ENCODE data around the gene UBE2L6. TPM values are rescaled to one million over a fixed set of nuclear protein-coding genes. Genes with fewer than 3 reads are reported as not detected.

UBE2L6 gene
- total RNA-seq, 6 experiments from 2014 or later: 36.6 to 124 (median 58.6) TPM

GRCh38 chr11:57584341-57584740 lies 16.9 kb upstream of the UBE2L6 start:
- no peaks in the 10 kb centered on the region for H3K36me3 ChIP-seq
- H3K9me3 ChIP-seq: no peaks in the 10 kb centered on the region
- DNase-seq: no peak
- intact Hi-C loops (cut with DNase I): no loop called here
- H3K4me3 ChIP-seq: no peak overlapping the region
- peaks cover 0 to 31% (median 10%) of the 10 kb centered on the region in 4 donors for H3K4me1 ChIP-seq
- H3K27ac ChIP-seq: no peak overlapping the region
- WGBS (ENCODE audit: insufficient coverage, low coverage, low lambda C conversion rate, missing lambda C conversion rate): 75% methylated on average over 8 of the region's 9 CpGs
- H3K27me3 ChIP-seq: no peaks in the 10 kb centered on the region
- TF ChIP-seq POLR2A (IDR thresholded peaks at IDR 0.05): no peak
- TF ChIP-seq CTCF (IDR thresholded peaks at IDR 0.05): no peak
- ATAC-seq: no peak

- TF ChIP-seq CTCF (IDR thresholded peaks at IDR 0.05) (no peak), POLR2A (IDR thresholded peaks at IDR 0.05) (no peak)
- ATAC-seq (no peak), DNase-seq (no peak)
- WGBS (ENCODE audit: insufficient coverage, low coverage, low lambda C conversion rate, missing lambda C conversion rate): 60% methylated on average over 1 of the region's 4 CpGs
- no peak overlapping the region for H3K27ac ChIP-seq
- peaks cover 0 to 6% (median 0%) of the 10 kb centered on the region in 4 donors for H3K4me1 ChIP-seq
- H3K36me3 ChIP-seq: no peaks in the 10 kb centered on the region
- H3K4me3 ChIP-seq: no peak overlapping the region
- H3K9me3 ChIP-seq: no peaks in the 10 kb centered on the region
- intact Hi-C loops (cut with DNase I): no loop called here
- H3K27me3 ChIP-seq: no peaks in the 10 kb centered on the region
These were observed 6.6 kb upstream of the UBE2L6 start for GRCh38 chr11:57574061-57574460.

- Histone ChIP-seq H3K36me3 (no peaks in the 10 kb centered on the region), H3K4me3 (no peak overlapping the region), H3K27ac (no peak overlapping the region), H3K27me3 (no peaks in the 10 kb centered on the region), H3K9me3 (no peaks in the 10 kb centered on the region), H3K4me1 (peaks cover 0 to 16% (median 0%) of the 10 kb centered on the region in 4 donors)
- DNase-seq (no peak), ATAC-seq (no peak)
- 33% methylated on average over 1 of the region's 2 CpGs for WGBS (ENCODE audit: insufficient coverage, low coverage, low lambda C conversion rate, missing lambda C conversion rate)
- TF ChIP-seq POLR2A (IDR thresholded peaks at IDR 0.05): no peak
- intact Hi-C loops (cut with DNase I): no loop called here
These were observed 4.1 kb upstream of the UBE2L6 start for GRCh38 chr11:57571606-57572005.

GRCh38 chr11:57568330-57568766 lies 876 bp upstream of the UBE2L6 start:
- TF ChIP-seq POLR2A (IDR thresholded peaks at IDR 0.05) (no peak), CTCF (IDR thresholded peaks at IDR 0.05) (peak in 2 of 4 donors; percentile 90 to 92)
- Histone ChIP-seq H3K4me1 (peaks cover 0 to 29% (median 3%) of the 10 kb centered on the region in 4 donors), H3K4me3 (peak overlapping the region; percentile 60 to 93 (median 75)), H3K9me3 (no peaks in the 10 kb centered on the region), H3K36me3 (peaks cover 0 to 4% (median 0%) of the 10 kb centered on the region in 4 donors), H3K27ac (peak overlapping the region; percentile 81 to 84 (median 82)), H3K27me3 (no peaks in the 10 kb centered on the region)
- ATAC-seq: peak in 1 of 4 donors; percentile 82
- DNase-seq: no peak
- WGBS (ENCODE audit: insufficient coverage, low coverage, low lambda C conversion rate, missing lambda C conversion rate): 27% methylated on average over 6 of the region's 6 CpGs
- intact Hi-C loops (cut with DNase I): loop anchor here in 1 of 2 donors (5.0 kb wide), 1 partner anchor 74 kb away; no protein-coding TSS in a partner anchor

- H3K27ac ChIP-seq: peak overlapping the region; percentile 81 to 84 (median 82)
- ATAC-seq (peak in 3 of 4 donors; percentile 5 to 31 (median 25)), DNase-seq (no peak)
- H3K4me1 ChIP-seq: peaks cover 0 to 29% (median 3%) of the 10 kb centered on the region in 4 donors
- H3K36me3 ChIP-seq: peaks cover 0 to 4% (median 0%) of the 10 kb centered on the region in 4 donors
- H3K27me3 ChIP-seq: no peaks in the 10 kb centered on the region
- TF ChIP-seq CTCF (IDR thresholded peaks at IDR 0.05) (no peak), POLR2A (IDR thresholded peaks at IDR 0.05) (no peak)
- 2% methylated on average over 11 of the region's 15 CpGs for WGBS (ENCODE audit: insufficient coverage, low coverage, low lambda C conversion rate, missing lambda C conversion rate)
- H3K4me3 ChIP-seq: peak overlapping the region; percentile 60 to 93 (median 75)
- intact Hi-C loops (cut with DNase I): loop anchor here in 1 of 2 donors (5.0 kb wide), 1 partner anchor 75 kb away; no protein-coding TSS in a partner anchor
- H3K9me3 ChIP-seq: no peaks in the 10 kb centered on the region
These were observed 462 bp downstream of the UBE2L6 start for GRCh38 chr11:57566905-57567514.
